Neural cell (in vitro differentiated cells): ENCODE data around the gene BFSP2. TPM values are rescaled to one million over a fixed set of nuclear protein-coding genes. Genes with fewer than 3 reads are reported as not detected.

Experiments
- H2AFZ ChIP-seq: fragments of 200-600, 300-800 bp; sonication (generic), shearing (Covaris generic); 2 replicates; pipeline ENCODE4 v1.6.0; 2014; ENCODE audit warnings: low read depth, mild to moderate bottlenecking, antibody characterized with exemption, low read length, moderate library complexity
- H3F3A ChIP-seq: fragments of 200-600 bp; shearing (Covaris generic); 2 replicates; pipeline ENCODE4 v1.6.1; 2016; ENCODE audit warnings: mild to moderate bottlenecking, moderate library complexity, mixed read lengths, antibody characterized with exemption, low read length; ENCODE audit not compliant: insufficient read depth, poor library complexity, severe bottlenecking
- H3K27ac ChIP-seq: fragments of 200-600, 300-800 bp; sonication (generic), shearing (Covaris generic); 2 replicates; pipeline ENCODE4 v1.5.1; 2014; ENCODE audit warnings: mild to moderate bottlenecking, low read length, moderate library complexity
- H3K27me3 ChIP-seq: fragments of 300-800, 200-600 bp; sonication (generic), shearing (Covaris generic); 2 replicates; pipeline ENCODE4 v1.6.0; 2014; ENCODE audit warnings: mild to moderate bottlenecking, low read depth, low read length, moderate library complexity; ENCODE audit not compliant: insufficient read depth
- H3K36me3 ChIP-seq: fragments of 300-800, 200-600 bp; sonication (generic), shearing (Covaris generic); 2 replicates; pipeline ENCODE4 v1.5.1; 2014; ENCODE audit warnings: mild to moderate bottlenecking, antibody characterized with exemption, low read length, moderate library complexity; ENCODE audit not compliant: insufficient read depth
- H3K4me2 ChIP-seq: fragments of 300-800, 200-600 bp; sonication (generic), shearing (Covaris generic); 2 replicates; pipeline ENCODE4 v1.6.0; 2014; ENCODE audit warnings: mild to moderate bottlenecking, low read length
- H3K4me3 ChIP-seq: fragments of 300-800, 200-600 bp; sonication (generic), shearing (Covaris generic); 2 replicates; pipeline ENCODE4 v1.5.1; 2014; ENCODE audit warnings: mild to moderate bottlenecking, low read length, moderate library complexity
- H3K79me2 ChIP-seq: fragments of 200-600 bp; shearing (Covaris generic); replicated peaks from 2 replicates; pipeline ENCODE4 v1.6.0; 2014; ENCODE audit warnings: mild to moderate bottlenecking, low read length, moderate library complexity; ENCODE audit not compliant: insufficient read depth
- H3K9ac ChIP-seq: fragments of 300-800, 200-600 bp; sonication (generic), shearing (Covaris generic); 2 replicates; pipeline ENCODE4 v1.6.1; 2016; ENCODE audit warnings: mild to moderate bottlenecking, low read length, mixed read lengths
- H3K9me2 ChIP-seq: fragments of 200-600 bp; shearing (Covaris generic); 2 replicates; pipeline ENCODE4 v1.6.1; 2016; ENCODE audit warnings: mild to moderate bottlenecking, low read length, mixed read lengths; ENCODE audit not compliant: insufficient read depth
- H3K9me3 ChIP-seq: fragments of 200-600, 300-800 bp; sonication (generic), shearing (Covaris generic); 2 replicates; pipeline ENCODE4 v1.6.1; 2016; ENCODE audit warnings: mild to moderate bottlenecking, mixed run types, low read length, moderate library complexity, mixed read lengths
- H4K20me1 ChIP-seq: fragments of 200-600 bp; shearing (Covaris generic); 2 replicates; pipeline ENCODE4 v1.6.1; 2016; ENCODE audit warnings: mild to moderate bottlenecking, mixed run types; ENCODE audit not compliant: insufficient read depth
- EP300 ChIP-seq: fragments of 450-650 bp; conservative IDR thresholded peaks from 2 replicates; pipeline ENCODE4 v1.6.1; 2014; ENCODE audit warnings: antibody characterized with exemption, mild to moderate bottlenecking, moderate library complexity; ENCODE audit not compliant: poor library complexity, severe bottlenecking
- EZH2 ChIP-seq: fragments of 200-600, 300-800 bp; shearing (Covaris generic), sonication (generic); IDR thresholded peaks from 2 replicates; pipeline ENCODE4 v1.6.1; 2014; ENCODE audit warnings: antibody characterized with exemption, low read length, borderline replicate concordance, mild to moderate bottlenecking; ENCODE audit not compliant: insufficient read depth, poor library complexity, severe bottlenecking
- MXI1 ChIP-seq: fragments of 450-650 bp; conservative IDR thresholded peaks from 2 replicates; pipeline ENCODE4 v1.6.1; 2014; ENCODE audit warnings: antibody characterized with exemption, mild to moderate bottlenecking; ENCODE audit not compliant: poor library complexity, severe bottlenecking
- POLR2AphosphoS5 ChIP-seq: IDR thresholded peaks from 2 replicates; pipeline ENCODE4 v1.6.1; 2012
- RAD21 ChIP-seq: fragments of 450-650 bp; conservative IDR thresholded peaks from 2 replicates; pipeline ENCODE4 v1.6.1; 2014; ENCODE audit warnings: antibody characterized with exemption, mild to moderate bottlenecking, moderate library complexity
- REST ChIP-seq: IDR thresholded peaks from 2 replicates; pipeline ENCODE4 v1.6.1; 2012; ENCODE audit warnings: borderline replicate concordance
- SMC3 ChIP-seq: fragments of 450-650 bp; conservative IDR thresholded peaks from 2 replicates; pipeline ENCODE4 v1.6.1; 2014; ENCODE audit warnings: antibody characterized with exemption, mild to moderate bottlenecking, moderate library complexity; ENCODE audit not compliant: poor library complexity
- TAF1 ChIP-seq: IDR thresholded peaks from 2 replicates; pipeline ENCODE4 v1.6.1; 2012; ENCODE audit warnings: low read depth
- polyA plus RNA-seq: library from polyadenylated mRNA; depleted of rRNA; stranded (reverse); fragments of >200 nt; gene quantifications from 2 replicates; pipeline ENCODE4 v1.2.3, GENCODE V29; 2014
- TF ChIP-seq, protein P1 (sequence below): fragments of 450-650 bp; IDR thresholded peaks from 2 replicates; pipeline ENCODE4 v1.5.1; 2014; ENCODE audit warnings: antibody characterized with exemption, mild to moderate bottlenecking, moderate library complexity; ENCODE audit not compliant: poor library complexity, severe bottlenecking

Gene BFSP2
- polyA plus RNA-seq, 1 donor from 2014 or later: not detected

GRCh38 chr3:133383741-133384140 lies 16.1 kb upstream of the BFSP2 start:
- Histone ChIP-seq H3K79me2 (no peaks in the 10 kb centered on the region), H3K27ac (no peak overlapping the region), H3K9me2 (no peaks in the 10 kb centered on the region), H3K4me2 (no peak overlapping the region), H4K20me1 (no peaks in the 10 kb centered on the region), H3K27me3 (no peaks in the 10 kb centered on the region), H3K9me3 (no peaks in the 10 kb centered on the region), H3F3A (no peaks in the 10 kb centered on the region), H2AFZ (no peak overlapping the region), H3K36me3 (no peaks in the 10 kb centered on the region), H3K9ac (no peak overlapping the region), H3K4me3 (no peak overlapping the region)
- no peak for TF ChIP-seq RAD21
- TF ChIP-seq TAF1: no peak
- no peak for TF ChIP-seq MXI1
- no peak for TF ChIP-seq EZH2
- no peak for TF ChIP-seq REST

DNA sequence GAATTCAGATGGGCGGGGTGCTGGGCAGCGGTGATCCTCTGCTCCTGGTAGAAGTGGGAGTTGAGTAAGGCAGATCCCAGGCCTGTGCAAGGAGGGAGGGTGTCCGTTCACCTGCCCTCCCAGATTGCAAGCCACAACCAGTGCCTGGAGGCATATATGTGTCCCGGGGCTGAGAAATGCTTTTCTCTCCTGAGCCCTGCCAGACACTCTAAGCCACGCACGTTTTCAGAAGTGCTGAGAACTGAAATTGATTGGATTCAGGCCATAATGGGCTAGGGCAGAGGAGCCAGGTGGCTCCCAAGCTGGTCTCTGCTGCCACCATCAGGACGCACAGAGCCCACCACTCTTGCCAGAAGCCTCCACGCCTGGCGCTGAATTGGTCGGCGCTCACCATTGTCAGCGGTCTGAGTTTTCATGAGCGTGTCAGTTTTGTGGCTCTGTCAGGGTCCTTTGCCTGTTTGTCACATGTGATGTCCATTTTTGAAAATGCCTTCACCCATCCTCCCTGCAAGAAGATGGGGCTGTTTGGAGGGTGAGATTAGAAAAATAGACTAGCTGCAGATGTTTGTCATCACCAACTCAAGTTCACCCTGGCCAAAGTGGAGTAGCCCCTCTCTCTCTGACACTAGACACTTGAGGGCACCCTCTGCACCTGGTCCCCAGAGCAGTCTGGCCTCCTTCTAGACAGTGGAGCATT lies 15.4 kb upstream of the BFSP2 start:
- no peak overlapping the region for H3K4me2 ChIP-seq
- no peaks in the 10 kb centered on the region for H3K9me3 ChIP-seq
- H3K27me3 ChIP-seq: no peaks in the 10 kb centered on the region
- H4K20me1 ChIP-seq: no peaks in the 10 kb centered on the region
- no peak overlapping the region for H3K27ac ChIP-seq
- H3F3A ChIP-seq: no peaks in the 10 kb centered on the region
- H3K9me2 ChIP-seq: no peaks in the 10 kb centered on the region
- no peak overlapping the region for H2AFZ ChIP-seq
- TF ChIP-seq MXI1: peak; percentile 45
- TF ChIP-seq POLR2AphosphoS5: no peak
- TF ChIP-seq RAD21: peak; percentile 99
- TF ChIP-seq, protein P1, sequence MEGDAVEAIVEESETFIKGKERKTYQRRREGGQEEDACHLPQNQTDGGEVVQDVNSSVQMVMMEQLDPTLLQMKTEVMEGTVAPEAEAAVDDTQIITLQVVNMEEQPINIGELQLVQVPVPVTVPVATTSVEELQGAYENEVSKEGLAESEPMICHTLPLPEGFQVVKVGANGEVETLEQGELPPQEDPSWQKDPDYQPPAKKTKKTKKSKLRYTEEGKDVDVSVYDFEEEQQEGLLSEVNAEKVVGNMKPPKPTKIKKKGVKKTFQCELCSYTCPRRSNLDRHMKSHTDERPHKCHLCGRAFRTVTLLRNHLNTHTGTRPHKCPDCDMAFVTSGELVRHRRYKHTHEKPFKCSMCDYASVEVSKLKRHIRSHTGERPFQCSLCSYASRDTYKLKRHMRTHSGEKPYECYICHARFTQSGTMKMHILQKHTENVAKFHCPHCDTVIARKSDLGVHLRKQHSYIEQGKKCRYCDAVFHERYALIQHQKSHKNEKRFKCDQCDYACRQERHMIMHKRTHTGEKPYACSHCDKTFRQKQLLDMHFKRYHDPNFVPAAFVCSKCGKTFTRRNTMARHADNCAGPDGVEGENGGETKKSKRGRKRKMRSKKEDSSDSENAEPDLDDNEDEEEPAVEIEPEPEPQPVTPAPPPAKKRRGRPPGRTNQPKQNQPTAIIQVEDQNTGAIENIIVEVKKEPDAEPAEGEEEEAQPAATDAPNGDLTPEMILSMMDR: peak; percentile 97
- no peak for TF ChIP-seq EP300
- TF ChIP-seq TAF1: no peak
- TF ChIP-seq SMC3: peak; percentile 99
- no peak for TF ChIP-seq REST
- TF ChIP-seq EZH2: no peak
- H3K9ac ChIP-seq: no peak overlapping the region
- no peaks in the 10 kb centered on the region for H3K79me2 ChIP-seq
- no peaks in the 10 kb centered on the region for H3K36me3 ChIP-seq
- no peak overlapping the region for H3K4me3 ChIP-seq
